GM21825 (cell line): Measurements from ENCODE around the gene TNN.

Source experiments
- ATAC-seq: cut with Tn5 transposase; IDR thresholded peaks from one replicate; pipeline ENCODE4 v1.9.1; 2021; ENCODE audit warnings: mild to moderate bottlenecking, moderate library complexity; ENCODE audit not compliant: unreplicated experiment

The TNN gene

DNA sequence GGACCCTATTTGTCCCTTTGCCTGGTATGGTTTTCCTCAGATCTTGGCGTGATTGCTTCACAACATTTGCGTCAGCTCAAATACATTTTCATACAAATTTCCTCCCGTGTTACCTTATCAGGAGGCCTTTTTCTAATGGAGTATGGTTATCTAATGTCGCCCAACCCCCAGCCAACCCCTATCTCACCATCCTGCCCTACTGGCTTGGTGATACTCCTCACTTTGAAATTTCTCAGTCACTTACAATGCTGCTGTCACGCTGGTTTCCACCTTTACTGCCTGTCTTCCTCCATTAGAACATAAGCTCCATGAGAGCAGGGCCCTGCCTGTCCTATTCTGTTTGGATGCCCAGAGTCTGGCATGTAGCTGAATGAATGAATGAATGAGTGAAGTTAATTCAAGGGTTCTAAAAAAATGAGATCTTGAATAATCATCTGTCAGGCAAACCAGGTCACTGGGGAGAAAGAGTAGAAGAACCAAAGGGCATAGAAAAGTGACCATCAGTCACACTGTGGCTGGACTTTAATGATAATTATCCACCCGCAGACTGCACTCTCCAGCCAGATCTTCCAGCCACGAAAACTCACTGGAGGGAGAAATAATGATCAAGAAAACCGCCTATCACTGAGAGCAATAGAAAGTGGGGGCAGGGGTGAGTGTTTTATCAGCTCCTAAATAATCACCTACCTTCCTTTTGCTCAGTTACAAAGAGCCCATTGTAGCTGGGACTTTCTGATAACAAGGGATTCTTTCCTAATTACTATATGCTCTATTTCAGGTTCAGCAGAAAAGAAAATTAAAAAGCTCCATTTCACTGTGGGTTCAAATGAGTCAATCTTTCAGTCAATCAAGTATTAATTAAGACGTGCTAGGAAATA is 103.6 kb downstream of the TNN start:
- no peak for ATAC-seq

GRCh38 chr1:175172503-175172902 is 104.9 kb downstream of the TNN start:
- no peak for ATAC-seq

- ATAC-seq, result no peak
Measured at GRCh38 chr1:175173531-175173930, 105.9 kb downstream of the TNN start.

DNA sequence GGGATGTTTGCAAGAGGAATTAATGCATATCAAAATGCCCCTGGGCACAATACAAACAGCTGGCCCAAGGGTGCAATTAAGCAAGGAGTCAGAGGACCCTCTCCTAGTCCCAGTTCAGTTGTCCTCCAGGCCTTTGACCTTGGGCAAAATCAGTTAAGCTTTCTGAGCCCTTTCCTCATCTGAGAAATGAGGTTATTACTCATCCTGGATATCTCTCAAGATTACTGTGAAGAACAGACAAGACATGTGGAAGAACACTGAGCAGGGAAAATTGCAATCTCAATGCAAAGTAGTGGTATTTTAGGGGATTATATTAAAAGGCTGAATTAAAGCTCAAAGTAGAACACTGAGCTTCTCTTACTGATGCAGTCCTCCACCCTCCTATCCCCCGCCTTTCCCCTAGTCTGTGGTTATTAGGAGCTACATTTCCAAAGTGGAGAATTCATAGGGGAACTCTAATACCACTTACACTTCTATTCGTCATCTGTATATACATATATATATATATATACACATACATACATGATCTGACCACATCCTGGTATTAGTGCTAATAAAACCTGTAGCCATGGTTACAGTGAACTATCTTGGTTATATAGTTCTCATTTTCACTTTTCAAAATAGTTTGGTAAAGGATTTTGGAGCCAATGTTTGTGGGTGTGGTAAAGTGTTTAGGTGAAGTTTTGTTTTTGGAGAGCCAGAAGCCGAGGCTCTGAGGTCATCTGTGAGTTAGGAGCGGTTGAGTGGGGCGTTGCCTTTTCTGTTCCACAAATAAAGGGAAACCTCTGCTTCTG is 106.9 kb downstream of the TNN start:
- peak; percentile 73 for ATAC-seq

DNA sequence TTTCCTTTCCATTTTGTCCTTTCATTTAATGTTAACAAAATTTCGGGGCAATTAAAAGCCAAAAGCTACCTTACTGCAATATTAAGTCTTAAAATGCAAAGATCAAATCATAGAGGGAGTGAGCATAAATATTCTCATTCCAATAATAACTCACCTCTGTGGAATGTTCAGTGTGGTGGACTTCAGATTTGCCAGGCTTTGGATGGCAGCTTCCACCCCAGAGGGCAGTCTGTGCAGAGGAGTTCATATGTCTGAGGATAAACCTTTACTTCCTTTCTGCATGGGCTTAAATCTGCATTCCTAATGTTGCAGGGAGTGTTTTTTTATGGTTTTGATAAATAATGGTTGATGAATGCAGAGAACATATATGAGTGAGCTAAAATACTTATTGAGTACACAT is 108.6 kb downstream of the TNN start:
- no peak for ATAC-seq

DNA sequence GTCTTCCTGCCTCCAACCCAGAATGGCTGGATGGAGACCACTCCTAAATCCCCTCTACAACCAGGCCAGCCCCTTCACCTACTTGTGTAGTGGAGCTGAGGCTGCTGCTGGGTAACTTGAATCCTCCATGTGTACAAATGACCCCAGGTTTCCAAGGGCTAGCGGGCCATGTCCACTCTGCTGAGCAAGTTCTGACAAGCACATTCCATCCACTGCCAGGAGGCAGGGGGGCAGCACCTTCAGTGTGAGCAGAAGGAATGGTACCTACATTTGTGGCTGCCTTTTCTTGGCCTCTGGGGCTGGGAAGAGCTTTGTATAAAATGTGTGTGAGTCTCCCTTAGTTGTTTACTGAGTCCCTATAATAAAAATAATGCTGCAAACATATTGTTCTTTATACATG is 110.4 kb downstream of the TNN start:
- no peak for ATAC-seq

DNA sequence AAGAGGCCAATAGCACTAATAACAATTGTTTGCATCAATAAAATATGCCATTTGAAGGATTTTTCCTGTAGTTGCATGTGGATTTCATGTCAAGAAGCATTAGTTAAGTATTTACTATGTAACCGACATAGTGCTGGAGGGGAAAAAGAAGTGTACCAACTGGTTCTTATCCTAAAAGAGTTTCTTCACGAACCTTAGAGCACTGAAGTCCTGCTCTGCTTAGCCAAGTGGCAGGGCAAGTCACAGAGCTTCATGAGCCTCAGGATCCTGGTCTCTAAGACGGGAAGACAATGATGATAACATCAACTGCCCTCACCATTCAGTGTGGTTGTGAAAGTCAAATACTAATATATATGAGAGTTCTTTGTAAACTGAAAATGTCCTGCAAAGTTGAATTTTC is 110.8 kb downstream of the TNN start:
- ATAC-seq, result no peak

DNA sequence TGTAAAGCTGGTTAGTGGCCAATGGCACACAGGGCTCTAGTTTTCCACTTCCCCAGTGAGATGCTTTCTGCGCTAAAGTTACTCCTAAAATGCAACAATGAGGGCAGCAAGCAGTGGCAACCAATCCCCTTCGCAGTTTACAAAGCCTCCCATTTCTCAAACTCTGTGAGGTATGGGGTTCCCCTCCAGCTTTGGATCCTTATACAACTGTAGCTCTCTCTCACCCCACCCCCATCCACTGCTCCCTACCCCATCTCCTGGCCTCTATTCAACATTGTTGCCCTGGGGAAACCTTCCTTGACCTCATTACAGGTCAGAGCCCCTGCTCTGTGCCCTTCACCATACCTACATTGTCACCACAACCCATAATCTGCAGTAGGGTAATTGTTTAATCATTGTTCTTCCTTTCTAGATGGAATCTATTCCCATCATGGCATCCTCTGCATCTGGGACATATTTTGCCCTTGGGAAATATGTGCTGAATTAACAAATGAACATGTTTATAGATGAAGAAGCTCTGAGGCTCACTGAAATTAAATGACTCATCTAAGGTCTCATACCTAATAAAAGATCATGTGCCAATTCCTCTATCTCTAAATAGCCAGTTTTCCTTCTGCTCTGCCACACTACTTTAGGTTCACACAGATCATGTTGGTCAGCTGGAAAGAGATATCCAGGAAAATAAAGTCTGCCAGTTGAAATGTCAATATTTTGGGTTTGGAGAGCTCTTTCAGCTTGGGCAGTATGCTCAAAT is 112.4 kb downstream of the TNN start:
- no peak for ATAC-seq

DNA sequence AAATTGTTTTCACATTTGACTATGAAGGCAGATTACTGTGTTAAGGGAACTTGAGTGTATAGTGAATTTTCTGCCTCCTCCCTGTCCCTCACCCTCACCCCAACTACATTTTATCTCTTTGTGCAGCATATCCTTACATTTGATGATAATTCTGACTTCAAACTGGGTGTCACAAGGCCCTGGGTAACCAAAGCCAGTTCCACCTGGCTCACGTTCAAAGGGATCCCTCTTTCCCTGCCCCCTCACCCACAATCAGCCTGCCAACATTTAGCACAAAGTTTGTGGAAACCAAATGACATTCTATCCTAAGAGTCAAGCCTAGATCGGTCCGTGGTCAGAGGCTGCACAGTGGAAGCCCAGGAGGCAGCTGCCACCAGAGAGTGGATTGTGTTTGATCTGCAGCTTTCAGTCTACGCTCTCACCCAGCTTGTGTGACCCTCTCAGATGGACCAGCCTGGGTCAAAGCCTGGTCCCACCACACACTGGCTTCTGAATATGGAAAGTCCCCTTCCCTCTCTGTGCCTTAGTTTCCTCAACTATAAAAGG is 114.6 kb downstream of the TNN start:
- no peak for ATAC-seq

DNA sequence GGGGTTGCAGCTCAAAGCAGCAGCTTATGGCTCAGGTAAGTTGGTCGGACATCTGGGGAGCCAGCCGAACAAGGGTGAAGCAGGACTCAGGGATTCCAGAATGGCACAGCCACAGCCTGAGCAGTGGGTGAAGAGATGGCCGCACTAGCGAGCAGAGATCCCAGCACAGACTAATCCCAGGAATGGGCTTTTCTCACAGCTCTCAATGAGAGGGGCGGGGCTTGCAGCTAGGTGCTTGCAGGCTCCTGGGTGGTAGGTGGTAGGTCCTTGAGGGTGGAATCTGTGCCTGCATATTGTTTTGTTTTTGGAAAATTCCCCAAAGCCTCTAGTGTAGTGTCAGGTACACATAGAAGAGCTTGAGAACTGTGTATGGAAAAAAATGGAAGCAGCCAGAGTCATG is 116.0 kb downstream of the TNN start:
- ATAC-seq, result no peak

DNA sequence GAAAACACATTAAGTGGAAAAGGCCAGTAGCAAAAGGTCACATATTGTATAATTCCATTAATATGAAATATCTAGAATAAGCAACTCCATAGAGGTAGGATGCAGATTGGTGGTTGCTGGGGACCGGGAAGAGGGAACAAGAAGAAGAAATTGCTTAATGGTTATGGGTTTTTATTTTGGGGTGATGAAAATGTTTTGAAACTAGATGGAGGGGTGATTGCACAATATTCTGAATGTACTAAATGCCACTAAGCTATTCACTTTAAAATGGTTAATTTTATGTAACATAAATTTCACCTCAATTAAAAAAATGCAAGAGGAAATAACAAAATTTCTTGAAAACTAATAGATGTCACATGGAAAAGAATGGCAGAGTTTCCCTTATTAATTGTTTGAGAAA is 118.3 kb downstream of the TNN start:
- no peak for ATAC-seq

GRCh38 chr1:175186433-175187160 is 119.0 kb downstream of the TNN start:
- no peak for ATAC-seq

DNA sequence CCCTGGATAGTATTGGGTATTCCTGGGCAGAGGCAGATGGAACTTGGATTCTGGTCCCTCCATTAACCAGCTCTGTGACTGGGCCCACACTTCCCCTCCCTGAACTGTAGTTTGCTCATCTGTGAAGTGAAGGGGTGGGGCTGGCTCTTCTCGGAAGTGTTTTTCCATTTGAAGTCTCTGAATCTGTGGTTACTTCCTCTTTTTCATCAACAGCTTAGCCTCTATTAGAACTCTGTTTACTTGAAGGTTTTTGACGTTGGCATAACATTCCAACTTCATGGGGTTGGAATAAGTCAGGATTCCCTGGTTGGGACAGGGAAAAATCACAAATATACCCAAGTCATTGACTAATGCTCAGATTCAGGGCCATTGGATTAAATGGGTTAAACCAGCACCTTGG is 121.3 kb downstream of the TNN start:
- peak; percentile 51 for ATAC-seq

DNA sequence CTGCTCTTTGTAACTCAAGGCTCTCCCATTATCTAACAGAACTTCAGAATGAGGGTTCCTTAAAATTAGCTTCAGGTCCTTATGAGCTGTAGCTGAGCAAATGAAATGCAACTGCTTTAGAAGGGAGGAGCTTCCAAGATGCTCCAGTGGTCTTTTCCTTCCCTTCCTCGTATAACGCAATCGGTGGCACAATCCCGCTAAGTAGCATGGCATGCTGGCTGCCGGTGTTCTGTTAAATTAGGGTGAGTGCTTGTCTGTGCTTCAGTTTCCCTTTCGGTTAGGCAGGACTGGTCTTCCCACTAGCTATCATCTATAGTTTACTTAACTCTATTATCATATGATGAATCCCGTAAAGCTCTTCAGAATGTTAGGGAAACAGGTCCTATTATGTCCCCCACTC is 124.0 kb downstream of the TNN start:
- no peak for ATAC-seq

DNA sequence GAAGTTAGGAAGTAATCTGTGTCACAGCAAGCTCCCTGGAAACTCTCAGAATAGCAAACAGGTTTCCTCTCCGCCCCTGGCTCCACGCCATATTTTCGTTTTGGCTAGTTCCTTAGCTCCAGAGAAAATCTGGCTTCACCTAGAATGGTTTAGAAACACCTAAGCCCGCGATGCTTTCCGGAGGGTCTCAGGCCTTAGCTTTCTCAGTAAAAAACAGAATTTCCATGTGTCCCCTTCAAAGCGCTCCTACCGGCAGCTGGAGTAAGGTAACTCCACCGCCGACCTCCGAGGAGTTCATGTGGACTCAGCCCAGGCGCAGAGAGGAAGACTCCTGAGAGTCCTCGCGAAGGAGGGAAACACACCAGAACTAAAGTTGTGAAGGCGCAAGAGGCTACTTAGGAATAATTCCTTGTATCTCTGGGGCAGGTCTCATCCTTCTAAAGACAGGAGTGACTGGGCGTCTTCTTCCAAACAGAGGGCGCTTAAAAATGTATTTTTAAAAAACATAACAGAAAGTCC is 124.5 kb downstream of the TNN start:
- no peak for ATAC-seq

DNA sequence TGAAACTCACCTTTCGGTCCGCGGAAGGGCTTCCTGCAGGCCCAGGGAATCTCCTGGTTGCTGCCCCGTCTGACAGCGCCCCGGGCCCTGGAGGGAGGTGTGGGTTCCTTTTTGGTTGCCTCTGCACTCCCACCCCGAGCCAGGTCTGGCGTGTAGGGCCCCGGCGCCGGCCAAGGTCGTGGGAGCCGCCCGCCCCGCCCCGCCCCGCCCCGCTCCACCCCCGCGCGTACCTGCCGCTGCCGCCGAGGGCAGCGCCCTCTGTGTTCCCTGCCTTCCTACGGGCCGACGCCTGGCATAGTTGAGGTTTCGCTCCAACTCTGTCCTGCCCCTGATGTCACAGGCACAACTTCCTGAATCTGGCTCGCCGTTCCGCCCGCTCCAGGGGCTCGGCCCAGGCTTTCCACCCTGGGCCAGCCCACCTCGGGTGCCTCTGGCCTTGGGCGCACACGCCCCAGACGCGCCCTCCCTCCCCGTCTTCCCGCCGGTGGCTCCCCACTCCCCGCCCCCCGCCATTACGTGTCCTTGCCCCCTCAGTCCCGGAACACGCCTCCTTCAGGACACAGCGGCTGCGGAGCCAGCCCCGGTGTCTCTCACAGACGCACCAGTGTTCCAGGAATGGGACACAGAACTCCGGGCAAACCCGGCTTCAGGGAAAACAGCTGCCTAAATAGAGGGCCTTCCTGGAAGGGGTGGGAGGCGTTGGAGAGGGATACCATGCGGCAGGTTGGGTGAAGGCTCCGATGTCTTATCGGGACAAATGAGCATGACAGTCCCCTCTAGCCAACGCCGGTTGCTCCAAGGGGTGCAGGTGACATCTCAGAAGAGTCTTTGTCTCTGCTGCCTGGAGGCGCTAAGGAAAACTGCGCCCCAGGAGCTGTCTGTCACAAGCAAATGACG is 125.2 kb downstream of the TNN start, which contains the start of gene KIAA0040:
TSS of gene KIAA0040 (minus strand) at position 147 of the 897 bp plus-strand sequence. CDS start 31,763 bp downstream, outside the sequence.
- peak; percentile 38 for ATAC-seq

DNA sequence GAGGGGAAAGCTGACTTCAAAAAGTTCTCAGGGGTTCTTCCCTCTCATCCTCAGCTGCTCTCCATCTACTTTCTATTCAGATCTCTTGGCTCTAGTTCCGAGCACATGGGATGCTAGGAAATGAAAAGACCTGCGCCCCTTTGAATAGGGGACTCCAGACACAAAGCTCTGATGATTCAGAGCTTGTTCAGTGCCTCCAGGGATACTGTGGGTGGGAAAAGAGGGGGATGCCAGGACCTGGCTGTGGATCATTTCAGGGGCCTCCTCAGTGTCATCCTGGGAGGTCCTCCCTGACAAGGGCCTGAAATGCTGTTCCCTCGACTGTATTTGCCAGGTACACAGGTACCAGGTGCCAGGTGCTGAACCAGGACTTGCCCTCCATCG is 125.9 kb downstream of the TNN start:
- no peak for ATAC-seq

GRCh38 chr1:175195281-175195680 is 127.6 kb downstream of the TNN start:
- no peak for ATAC-seq

- no peak for ATAC-seq
Measured at GRCh38 chr1:175195798-175196197, 128.2 kb downstream of the TNN start.
